ENCODE measurements around the gene VPS41.

VPS41 gene

GRCh38 chr7:38829488-38830165 is 79.4 kb downstream of the VPS41 start:
- Histone ChIP-seq H3K27ac (no peak overlapping the region), H3K36me3 (no peaks in the 10 kb centered on the region)
- no peak for DNase-seq

GRCh38 chr7:38828026-38828425 is 81.0 kb downstream of the VPS41 start:
- Histone ChIP-seq H3K27me3 (ENCODE audit: insufficient read depth, low read depth, severe bottlenecking) (no peaks in the 10 kb centered on the region), H3K27ac (no peak overlapping the region), H3K36me3 (no peaks in the 10 kb centered on the region), H3K9me3 (ENCODE audit: severe bottlenecking) (no peaks in the 10 kb centered on the region), H3K4me3 (ENCODE audit: low read depth, low read length) (no peak overlapping the region)
- DNase-seq = no peak
- TF ChIP-seq CTCF (IDR thresholded peaks at IDR 0.05; ENCODE audit: low read depth, low read length) = no peak

More at GRCh38 chr7:38829488-38830165, 79.4 kb downstream of the VPS41 start:
- no peak overlapping the region for H3K4me3 ChIP-seq (ENCODE audit: low read depth, low read length)
- no peak for TF ChIP-seq CTCF (IDR thresholded peaks at IDR 0.05; ENCODE audit: low read depth, low read length)
- no peaks in the 10 kb centered on the region for H3K9me3 ChIP-seq (ENCODE audit: severe bottlenecking)
- no peaks in the 10 kb centered on the region for H3K27me3 ChIP-seq (ENCODE audit: insufficient read depth, low read depth, severe bottlenecking)

GRCh38 chr7:38825721-38826440 is 83.1 kb downstream of the VPS41 start:
- Histone ChIP-seq H3K27me3 (ENCODE audit: insufficient read depth, low read depth, severe bottlenecking) (no peaks in the 10 kb centered on the region), H3K4me3 (ENCODE audit: low read depth, low read length) (no peak overlapping the region), H3K36me3 (no peaks in the 10 kb centered on the region), H3K9me3 (ENCODE audit: severe bottlenecking) (no peaks in the 10 kb centered on the region), H3K27ac (no peak overlapping the region)
- no peak for DNase-seq
- no peak for TF ChIP-seq CTCF (IDR thresholded peaks at IDR 0.05; ENCODE audit: low read depth, low read length)

- H3K36me3 ChIP-seq = no peaks in the 10 kb centered on the region
- no peak overlapping the region for H3K27ac ChIP-seq
- no peak for TF ChIP-seq CTCF (IDR thresholded peaks at IDR 0.05; ENCODE audit: low read depth, low read length)
Measured at GRCh38 chr7:38824948-38825347, 84.0 kb downstream of the VPS41 start.

GRCh38 chr7:38822549-38822948 is 86.4 kb downstream of the VPS41 start:
- no peaks in the 10 kb centered on the region for H3K9me3 ChIP-seq (ENCODE audit: severe bottlenecking)
- no peak for TF ChIP-seq CTCF (IDR thresholded peaks at IDR 0.05; ENCODE audit: low read depth, low read length)
- DNase-seq = no peak
- no peak overlapping the region for H3K4me3 ChIP-seq (ENCODE audit: low read depth, low read length)
- no peaks in the 10 kb centered on the region for H3K27me3 ChIP-seq (ENCODE audit: insufficient read depth, low read depth, severe bottlenecking)
- H3K36me3 ChIP-seq = no peaks in the 10 kb centered on the region
- no peak overlapping the region for H3K27ac ChIP-seq

More at GRCh38 chr7:38824948-38825347, 84.0 kb downstream of the VPS41 start:
- no peaks in the 10 kb centered on the region for H3K27me3 ChIP-seq (ENCODE audit: insufficient read depth, low read depth, severe bottlenecking)
- H3K4me3 ChIP-seq (ENCODE audit: low read depth, low read length) = no peak overlapping the region
- DNase-seq = no peak
- H3K9me3 ChIP-seq (ENCODE audit: severe bottlenecking) = no peaks in the 10 kb centered on the region

Data from WERI-Rb-1 (cell line).